ENCODE measurements around the gene ZNF750. TPM values are rescaled to one million over a fixed set of nuclear protein-coding genes. Genes with fewer than 3 reads are reported as not detected.
A peak's percentile ranks its signal among the peaks of the same experiment; 100 is the strongest.

The ZNF750 gene
- total RNA-seq, result not detected

DNA sequence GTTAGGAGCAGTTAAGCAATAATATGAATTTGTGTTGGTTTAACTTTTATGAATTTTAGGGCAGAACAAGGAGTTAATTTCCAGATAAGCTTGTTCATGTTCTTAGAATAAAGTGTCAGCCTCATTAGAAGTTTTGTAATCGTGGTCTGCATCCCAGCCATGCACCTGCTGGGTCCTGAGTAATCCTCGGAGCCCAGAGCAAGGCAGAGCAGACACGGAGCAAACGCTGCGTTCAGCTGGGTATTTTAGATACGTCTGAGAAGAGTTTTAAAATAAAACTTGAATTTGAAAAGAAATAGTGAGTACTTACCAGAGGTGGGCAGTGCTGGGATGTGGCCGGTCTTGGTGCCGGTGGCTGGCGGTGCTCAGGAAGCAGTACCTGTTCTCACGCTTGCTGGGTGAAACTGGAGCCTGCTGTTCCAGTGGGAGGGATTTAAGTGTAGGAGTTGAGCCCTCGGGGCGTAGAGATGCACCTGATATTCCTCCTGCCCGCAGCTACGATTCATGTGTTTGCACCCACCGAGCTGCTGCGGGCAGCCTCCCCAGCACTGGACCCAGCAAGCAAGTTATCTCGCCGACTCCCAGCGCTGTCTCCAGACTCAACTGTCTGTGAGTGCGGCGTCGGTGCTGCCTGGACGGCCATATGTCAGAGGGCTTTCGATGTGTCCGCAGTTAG lies at the start of gene ZNF750:
ZNF750 (minus strand) TSS at position 406 of the 676 bp plus-strand sequence. CDS start 7,568 bp downstream, outside the sequence.
- no peaks in the 10 kb centered on the region for H3K9me3 Mint-ChIP-seq (ENCODE audit: insufficient read depth)
- H3K4me3 Mint-ChIP-seq, result no peak within 1 kb of the TSS
- H3K36me3 Mint-ChIP-seq (ENCODE audit: low read depth), result no peaks in the 10 kb centered on the region
- peaks cover 2% of the 10 kb centered on the region for H3K4me1 Mint-ChIP-seq (ENCODE audit: low read depth)
- POLR2A ChIA-PET, result no interaction called here
- CTCF ChIA-PET, result no interaction called here
- no peak within 1 kb of the TSS for H3K27ac Mint-ChIP-seq
- ATAC-seq (no peak), DNase-seq (no peak)
- H3K27me3 Mint-ChIP-seq (ENCODE audit: low read depth), result no peaks in the 10 kb centered on the region

DNA sequence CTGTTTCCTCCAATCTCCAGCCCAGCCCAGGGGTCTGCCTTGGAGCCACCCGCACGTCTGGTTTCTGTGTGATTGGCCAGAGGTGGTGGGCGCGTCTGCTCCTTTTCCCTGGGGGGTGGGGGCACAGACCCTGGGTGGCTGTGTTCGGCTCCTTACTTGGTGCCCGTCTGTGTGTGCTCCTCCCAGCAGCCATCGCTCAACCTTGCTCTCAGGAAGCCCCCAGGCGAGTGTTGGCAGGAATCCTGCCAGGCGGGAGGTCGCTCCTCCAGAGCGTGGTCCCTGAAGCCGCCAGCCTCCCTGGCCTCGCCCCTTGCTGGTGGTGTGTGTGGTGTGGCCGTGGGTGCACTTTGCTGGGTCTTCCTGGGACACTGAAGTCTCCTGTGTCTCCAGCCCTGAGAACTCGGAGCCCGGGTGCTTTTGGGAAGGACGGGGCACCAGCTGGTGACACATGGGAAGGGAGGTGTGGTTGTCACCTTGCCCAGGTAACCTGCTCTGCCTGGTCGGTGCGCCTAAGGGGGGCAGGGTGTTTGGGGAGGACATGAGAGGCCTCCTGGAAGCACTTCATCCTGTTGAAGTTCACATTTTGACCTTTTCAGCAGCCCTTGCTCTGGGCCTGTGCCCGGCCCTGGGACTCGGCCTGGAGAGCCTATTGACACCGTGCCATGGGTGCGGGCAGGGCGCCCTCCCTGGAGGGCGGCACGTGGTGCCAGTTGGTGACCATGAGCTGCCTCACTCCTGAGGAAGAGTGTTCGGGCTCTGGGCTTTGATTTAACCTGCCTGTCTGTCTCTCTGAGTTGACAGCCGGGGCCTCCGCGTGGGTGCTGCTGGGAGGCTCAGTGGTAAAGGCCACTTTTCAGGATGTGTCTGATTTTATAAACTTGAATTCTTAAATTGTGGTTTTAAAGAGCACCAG lies 49.0 kb upstream of the ZNF750 start:
- peaks cover 47% of the 10 kb centered on the region for H3K36me3 Mint-ChIP-seq (ENCODE audit: low read depth)
- ChIA-PET POLR2A (no interaction called here), CTCF (no interaction called here)
- peaks cover 72% of the 10 kb centered on the region for H3K4me1 Mint-ChIP-seq (ENCODE audit: low read depth)
- no peak overlapping the region for H3K4me3 Mint-ChIP-seq
- H3K27me3 Mint-ChIP-seq (ENCODE audit: low read depth), result no peaks in the 10 kb centered on the region
- no peaks in the 10 kb centered on the region for H3K9me3 Mint-ChIP-seq (ENCODE audit: insufficient read depth)
- H3K27ac Mint-ChIP-seq, result no peak overlapping the region
- DNase-seq, result no peak
- no peak for ATAC-seq

DNA sequence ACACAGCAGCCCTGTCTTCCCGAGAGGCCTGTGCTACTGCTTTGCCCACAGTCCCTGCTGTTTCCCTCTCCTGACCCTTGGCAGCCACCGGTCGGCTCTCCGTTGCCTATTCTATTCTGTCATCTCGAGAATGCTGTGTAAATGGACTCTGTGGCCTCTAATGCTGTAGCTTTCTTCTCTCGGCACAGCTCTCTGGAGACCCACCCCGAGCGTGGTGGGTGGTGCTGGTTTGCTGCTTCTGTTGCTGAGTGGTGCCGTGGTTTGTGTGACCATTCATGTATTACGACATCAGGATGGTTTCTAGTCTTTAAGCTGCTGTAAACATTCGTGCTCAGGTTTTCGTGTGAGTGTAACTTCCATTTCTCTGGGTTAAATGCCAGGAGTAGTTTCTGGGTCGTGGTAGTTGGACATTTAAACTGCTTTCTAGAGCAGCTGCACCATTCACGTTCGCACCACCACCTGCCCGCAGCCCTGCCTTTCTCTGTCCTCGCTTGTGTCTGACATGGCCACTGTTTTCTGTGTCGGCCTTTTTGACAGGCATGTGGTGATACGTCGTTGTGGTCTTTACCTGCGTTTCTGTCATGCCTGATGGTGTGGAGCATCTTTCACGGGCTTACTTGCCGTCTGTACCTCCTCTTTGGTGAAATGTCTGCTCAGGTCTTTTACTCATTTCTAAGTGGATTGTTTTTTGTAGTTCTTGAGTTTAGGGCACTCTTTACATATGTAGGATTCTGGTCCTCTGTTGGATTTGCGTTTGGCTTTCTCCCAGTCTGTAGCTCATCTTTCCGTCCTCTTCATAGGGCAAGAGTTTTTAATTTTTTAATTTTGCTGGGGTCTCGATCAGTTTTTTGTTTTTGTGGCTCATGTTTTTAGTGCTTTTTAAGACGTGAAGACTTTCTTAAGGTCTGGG lies 47.7 kb upstream of the ZNF750 start:
- ChIA-PET CTCF (no interaction called here), POLR2A (no interaction called here)
- H3K36me3 Mint-ChIP-seq (ENCODE audit: low read depth), result peaks cover 44% of the 10 kb centered on the region
- no peak for ATAC-seq
- H3K27ac Mint-ChIP-seq, result peak overlapping the region; percentile 19
- H3K4me1 Mint-ChIP-seq (ENCODE audit: low read depth), result peaks cover 72% of the 10 kb centered on the region
- no peak overlapping the region for H3K4me3 Mint-ChIP-seq
- DNase-seq, result no peak
- H3K9me3 Mint-ChIP-seq (ENCODE audit: insufficient read depth), result no peaks in the 10 kb centered on the region
- H3K27me3 Mint-ChIP-seq (ENCODE audit: low read depth), result no peaks in the 10 kb centered on the region

DNA sequence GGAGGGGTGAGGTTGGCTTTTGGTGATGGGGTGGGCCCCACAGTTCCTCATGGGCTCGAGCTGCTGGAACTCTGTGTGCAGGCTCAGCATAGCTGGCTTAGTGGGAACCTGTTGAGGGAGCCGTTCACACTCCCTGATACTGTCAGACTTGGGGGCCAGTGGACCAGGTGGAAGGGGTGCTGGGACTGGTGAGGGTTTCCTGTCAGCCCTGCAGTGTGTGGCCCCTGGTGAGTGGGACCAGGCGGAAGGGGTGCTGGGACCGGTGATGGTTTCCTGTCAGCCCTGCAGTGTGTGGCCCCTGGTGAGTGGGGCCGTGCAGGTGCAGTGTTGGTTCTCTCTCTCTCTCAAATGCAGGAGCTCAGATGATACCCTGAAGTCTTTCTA lies 45.1 kb upstream of the ZNF750 start:
- CTCF ChIA-PET, result interaction anchor here (0.8 to 2.7 kb wide), 12 partner anchors 9 to 315 kb away, joined by 3 to 21 read pairs (median 4); no protein-coding TSS in a partner anchor
- H3K9me3 Mint-ChIP-seq (ENCODE audit: insufficient read depth), result no peaks in the 10 kb centered on the region
- H3K27me3 Mint-ChIP-seq (ENCODE audit: low read depth), result no peaks in the 10 kb centered on the region
- DNase-seq (peak; percentile 73), ATAC-seq (peak; percentile 66)
- peak overlapping the region; percentile 95 for H3K27ac Mint-ChIP-seq
- POLR2A ChIA-PET, result interaction anchor here (0.7 to 3.9 kb wide), 8 partner anchors 8 to 315 kb away, joined by 3 to 41 read pairs (median 4); no protein-coding TSS in a partner anchor
- peaks cover 33% of the 10 kb centered on the region for H3K36me3 Mint-ChIP-seq (ENCODE audit: low read depth)
- peaks cover 88% of the 10 kb centered on the region for H3K4me1 Mint-ChIP-seq (ENCODE audit: low read depth)
- H3K4me3 Mint-ChIP-seq, result peak overlapping the region; percentile 54

DNA sequence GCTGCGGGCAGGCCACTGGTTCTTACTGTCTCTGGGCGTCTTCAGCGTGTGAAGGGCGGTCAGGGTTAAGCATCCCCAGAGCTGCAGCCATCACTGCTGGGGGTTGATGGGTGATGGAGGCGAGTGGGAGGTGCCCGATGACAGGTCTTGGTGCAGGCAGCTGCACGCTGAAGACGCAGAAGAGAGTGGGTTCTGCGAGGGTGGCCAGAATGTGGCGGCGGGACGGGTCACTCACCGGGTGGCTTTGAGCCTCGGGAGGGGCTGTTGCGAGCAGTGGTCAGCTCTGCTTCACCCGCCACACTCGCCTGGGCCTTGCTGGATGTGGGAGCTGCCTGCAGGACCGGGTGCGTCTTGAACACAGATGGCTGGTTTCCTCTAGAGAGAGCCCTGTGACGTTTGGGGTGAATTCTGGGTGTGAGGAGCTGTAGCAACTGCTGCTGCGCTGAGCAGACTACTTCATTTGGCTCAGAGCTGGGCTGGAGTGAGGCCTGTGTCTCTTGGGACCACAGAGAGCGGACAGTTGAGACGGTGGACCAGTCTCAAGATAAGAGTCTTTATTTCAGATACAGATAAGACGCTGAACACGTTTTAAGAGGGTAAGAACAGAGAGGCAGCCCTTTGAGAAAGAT lies 44.6 kb upstream of the ZNF750 start:
- ATAC-seq (peak; percentile 11), DNase-seq (peak; percentile 40)
- POLR2A ChIA-PET, result interaction anchor here (0.9 to 3.9 kb wide), 7 partner anchors 9 to 316 kb away, joined by 3 to 41 read pairs (median 4); no protein-coding TSS in a partner anchor

DNA sequence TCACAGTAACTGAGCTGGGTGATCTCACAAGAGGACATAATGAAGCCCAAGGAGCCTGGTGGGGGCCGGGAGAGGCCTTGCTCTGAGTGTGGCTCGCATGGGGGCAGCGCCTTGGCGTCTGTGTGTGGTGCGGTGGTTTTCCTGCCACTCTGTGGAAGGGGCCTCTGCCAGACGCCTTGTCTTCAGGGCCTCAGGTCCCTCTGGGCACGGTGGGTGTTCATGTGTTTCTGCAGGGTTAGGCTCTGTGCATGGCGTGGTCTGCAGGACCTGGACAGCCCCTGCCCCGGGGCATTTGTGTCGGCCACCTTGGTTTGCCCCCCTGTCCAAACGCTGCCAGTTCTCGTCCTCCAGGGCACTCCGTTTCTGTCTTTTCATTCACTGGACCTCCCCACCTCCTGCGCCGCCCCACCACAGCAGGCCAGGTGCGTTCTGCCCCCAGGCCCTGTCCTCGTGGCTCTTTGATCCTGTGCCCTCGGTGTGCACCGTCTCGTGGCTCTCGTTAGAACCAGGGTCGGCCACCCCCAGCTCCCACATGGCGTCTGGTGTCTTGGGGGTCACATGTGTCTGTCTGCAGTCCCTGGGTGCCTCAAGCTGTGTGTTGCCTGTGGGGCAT lies 43.7 kb upstream of the ZNF750 start:
- Mint-ChIP-seq H3K4me3 (peak overlapping the region; percentile 74), H3K9me3 (ENCODE audit: insufficient read depth) (no peaks in the 10 kb centered on the region), H3K36me3 (ENCODE audit: low read depth) (peaks cover 42% of the 10 kb centered on the region), H3K4me1 (ENCODE audit: low read depth) (peaks cover 94% of the 10 kb centered on the region), H3K27ac (peak overlapping the region; percentile 95), H3K27me3 (ENCODE audit: low read depth) (no peaks in the 10 kb centered on the region)
- DNase-seq (no peak), ATAC-seq (no peak)
- POLR2A ChIA-PET, result interaction anchor here (0.7 to 3.9 kb wide), 4 partner anchors 12 to 200 kb away, joined by 3 to 41 read pairs (median 10); no protein-coding TSS in a partner anchor
- CTCF ChIA-PET, result interaction anchor here (1.6 to 1.9 kb wide), 2 partner anchors 10 to 19 kb away, joined by 3 to 6 read pairs; no protein-coding TSS in a partner anchor

More for the DNA sequence above, 44.6 kb upstream of the ZNF750 start:
- Mint-ChIP-seq H3K9me3 (ENCODE audit: insufficient read depth) (no peaks in the 10 kb centered on the region), H3K27me3 (ENCODE audit: low read depth) (no peaks in the 10 kb centered on the region), H3K4me3 (peak overlapping the region; percentile 54), H3K4me1 (ENCODE audit: low read depth) (peaks cover 90% of the 10 kb centered on the region), H3K27ac (peak overlapping the region; percentile 95), H3K36me3 (ENCODE audit: low read depth) (peaks cover 35% of the 10 kb centered on the region)
- CTCF ChIA-PET, result interaction anchor here (1.0 to 2.7 kb wide), 11 partner anchors 9 to 316 kb away, joined by 3 to 21 read pairs (median 5); no protein-coding TSS in a partner anchor

DNA sequence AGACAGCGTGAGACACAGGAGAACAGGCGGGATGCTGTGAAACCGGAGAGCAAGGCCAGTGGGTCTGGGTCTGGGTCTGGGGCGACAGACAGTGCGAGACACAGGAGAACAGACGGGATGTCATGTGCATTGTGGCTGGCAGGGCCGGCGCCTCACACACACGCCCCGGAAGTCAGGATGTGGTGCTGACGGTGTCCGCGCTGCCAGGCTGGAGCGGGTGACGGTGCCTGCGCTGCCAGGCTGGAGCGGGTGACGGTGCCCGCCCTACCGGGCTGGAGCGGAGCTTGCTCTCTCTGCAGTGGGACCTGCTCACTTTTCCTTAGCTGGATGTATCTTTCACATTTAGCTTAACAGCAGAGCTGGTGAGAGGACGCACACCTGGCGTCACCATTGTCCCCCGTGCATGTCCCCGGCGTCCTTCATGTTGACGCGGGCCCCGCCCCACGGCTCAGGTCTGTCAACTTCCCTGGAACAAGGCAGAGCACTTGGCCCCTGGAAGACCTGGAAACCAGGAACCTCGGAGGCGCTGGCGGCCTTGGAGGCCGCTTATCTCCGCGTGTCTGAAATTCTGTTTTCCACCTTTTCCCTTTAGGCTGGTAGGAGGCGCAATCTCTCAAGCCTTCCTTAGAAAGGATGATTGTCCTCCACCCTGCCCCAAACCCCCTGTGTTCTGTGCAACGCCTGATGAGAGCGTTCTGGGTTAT lies 43.0 kb upstream of the ZNF750 start:
- peak overlapping the region; percentile 95 for H3K27ac Mint-ChIP-seq
- peak overlapping the region; percentile 74 for H3K4me3 Mint-ChIP-seq
- peaks cover 42% of the 10 kb centered on the region for H3K36me3 Mint-ChIP-seq (ENCODE audit: low read depth)
- peaks cover 97% of the 10 kb centered on the region for H3K4me1 Mint-ChIP-seq (ENCODE audit: low read depth)
- no peaks in the 10 kb centered on the region for H3K27me3 Mint-ChIP-seq (ENCODE audit: low read depth)
- DNase-seq (peak; percentile 85), ATAC-seq (peak; percentile 86)
- H3K9me3 Mint-ChIP-seq (ENCODE audit: insufficient read depth), result no peaks in the 10 kb centered on the region
- ChIA-PET POLR2A (interaction anchor here (0.7 to 3.9 kb wide), 3 partner anchors 11 to 201 kb away, joined by 3 to 41 read pairs (median 4); no protein-coding TSS in a partner anchor), CTCF (interaction anchor here (1.6 to 1.9 kb wide), 2 partner anchors 11 to 19 kb away, joined by 3 to 6 read pairs; no protein-coding TSS in a partner anchor)

DNA sequence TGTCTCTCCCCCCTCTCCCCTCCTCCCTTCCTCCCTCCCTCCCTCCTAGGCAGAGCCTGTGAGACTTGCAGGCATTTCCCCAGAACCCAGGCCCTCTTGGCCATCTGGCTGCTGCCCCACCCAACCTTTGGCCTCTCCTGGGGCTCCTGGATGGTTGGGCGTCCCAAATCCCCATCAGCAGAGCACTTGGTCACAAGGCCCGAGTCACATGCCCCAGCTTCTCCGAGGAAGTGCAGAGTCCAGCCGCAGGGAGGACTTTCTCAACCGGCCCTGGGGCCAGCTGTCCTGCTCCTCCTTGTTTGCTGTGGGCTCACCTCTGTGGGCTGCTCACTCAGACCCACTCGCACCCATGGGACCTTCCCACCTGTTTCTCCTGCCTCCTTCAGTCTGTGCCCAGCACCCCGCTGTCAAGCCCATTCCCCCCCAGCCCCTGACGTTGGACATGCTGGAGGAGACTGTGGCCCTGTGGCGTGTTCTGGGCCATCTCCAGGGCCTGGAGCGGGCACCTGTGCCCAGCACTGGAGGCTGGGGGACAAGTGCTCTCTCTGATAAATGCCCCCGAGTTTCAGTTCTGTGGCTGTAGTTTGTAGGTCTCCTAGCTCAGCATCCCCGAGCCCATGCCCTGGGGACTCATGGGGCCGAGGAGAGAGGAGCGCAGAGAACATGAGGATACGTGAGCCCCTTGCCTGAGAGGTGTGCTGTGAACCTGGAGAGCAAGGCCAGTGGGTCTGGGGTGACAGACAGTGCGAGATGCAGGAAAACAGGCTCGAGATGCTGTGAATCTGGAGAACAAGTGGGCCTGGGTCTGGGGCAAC lies 42.3 kb upstream of the ZNF750 start:
- Mint-ChIP-seq H3K36me3 (ENCODE audit: low read depth) (peaks cover 34% of the 10 kb centered on the region), H3K27ac (peak overlapping the region; percentile 95), H3K9me3 (ENCODE audit: insufficient read depth) (no peaks in the 10 kb centered on the region), H3K4me3 (peak overlapping the region; percentile 74), H3K4me1 (ENCODE audit: low read depth) (peaks cover 93% of the 10 kb centered on the region), H3K27me3 (ENCODE audit: low read depth) (no peaks in the 10 kb centered on the region)
- POLR2A ChIA-PET, result interaction anchor here (3.9 kb wide), 1 partner anchor 17 kb away, joined by 41 read pairs; no protein-coding TSS in a partner anchor
- CTCF ChIA-PET, result interaction anchor here (1.4 kb wide), 1 partner anchor 18 kb away, joined by 5 read pairs; no protein-coding TSS in a partner anchor
- ATAC-seq (no peak), DNase-seq (no peak)

DNA sequence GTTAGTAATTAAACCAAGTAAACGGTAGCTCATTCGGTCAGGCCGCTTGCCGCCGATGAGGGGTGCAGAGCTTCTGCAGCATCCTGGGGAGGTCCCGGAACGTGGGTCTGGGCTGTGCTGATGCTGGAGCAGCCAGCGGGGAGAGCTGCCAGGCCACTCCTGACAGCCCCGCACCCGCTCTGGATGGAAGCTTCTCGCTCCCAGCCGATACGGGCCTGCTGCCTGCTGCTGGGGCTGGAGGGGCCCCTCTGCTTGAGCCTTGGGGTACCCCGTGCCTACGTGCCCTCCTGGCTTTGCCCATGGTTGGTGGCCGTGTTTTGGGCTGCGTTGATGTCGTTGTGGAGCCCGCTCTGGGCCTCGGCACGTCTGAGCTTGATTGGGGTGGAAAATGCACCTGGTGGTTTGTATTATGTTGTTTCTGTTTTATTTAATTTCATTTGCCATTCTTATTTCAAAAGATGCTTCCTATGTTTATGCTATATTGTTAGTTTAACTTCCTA lies 41.6 kb upstream of the ZNF750 start:
- Mint-ChIP-seq H3K27ac (peak overlapping the region; percentile 95), H3K4me1 (ENCODE audit: low read depth) (peaks cover 94% of the 10 kb centered on the region), H3K27me3 (ENCODE audit: low read depth) (no peaks in the 10 kb centered on the region), H3K36me3 (ENCODE audit: low read depth) (peaks cover 30% of the 10 kb centered on the region), H3K4me3 (no peak overlapping the region), H3K9me3 (ENCODE audit: insufficient read depth) (no peaks in the 10 kb centered on the region)
- DNase-seq, result no peak
- POLR2A ChIA-PET, result interaction anchor here (0.8 kb wide), 1 partner anchor 319 kb away, joined by 3 read pairs; no protein-coding TSS in a partner anchor
- ATAC-seq, result no peak
- CTCF ChIA-PET, result interaction anchor here (1.4 kb wide), 1 partner anchor 17 kb away, joined by 5 read pairs; no protein-coding TSS in a partner anchor

All from activated CD8-positive, alpha-beta T cell treated with anti-CD3 and anti-CD28 coated beads, Interleukin-2, amount 10 ng/mL, durations not matched to agents 7 days and 5 days (primary cell).